ENCODE measurements around the gene POLE. TPM values are rescaled to one million over a fixed set of nuclear protein-coding genes. Genes with fewer than 3 reads are reported as not detected.

Gene POLE
- total RNA-seq, 1 donor from 2014 or later = 56.7 TPM

- TF ChIP-seq POLR2AphosphoS5 (IDR thresholded peaks at IDR 0.05; ENCODE audit: insufficient read depth in 1 of 2, low read depth in 1 of 2) = no peak
- TF ChIP-seq CTCF (IDR thresholded peaks at IDR 0.05) = no peak
- no peak for TF ChIP-seq POLR2A (IDR thresholded peaks at IDR 0.05)
- Histone ChIP-seq H3K27me3 (no peaks in the 10 kb centered on the region), H3K36me3 (peaks cover 0 to 7% of the 10 kb centered on the region in 2 donors), H3K9me3 (no peaks in the 10 kb centered on the region), H3K4me1 (peaks cover 27% of the 10 kb centered on the region), H3K27ac (peak overlapping the region; percentile 27), H3K4me3 (peak overlapping the region; percentile 65 to 66)
- no peak for DNase-seq (ENCODE audit: extremely low spot score in 2 of 2)
- intact Hi-C loops (cut with DNase I) = no loop called here
Measured at GRCh38 chr12:132711080-132711843, 24.1 kb upstream of the POLE start.

- Histone ChIP-seq H3K27me3 (no peaks in the 10 kb centered on the region), H3K36me3 (peaks cover 0 to 7% of the 10 kb centered on the region in 2 donors), H3K9me3 (no peaks in the 10 kb centered on the region), H3K4me1 (peaks cover 27% of the 10 kb centered on the region), H3K27ac (peak within 1 kb of the TSS; percentile 68), H3K4me3 (peak within 1 kb of the TSS; percentile 65 to 66)
- intact Hi-C loops (cut with DNase I) = no loop called here
- TF ChIP-seq POLR2AphosphoS5 (IDR thresholded peaks at IDR 0.05; ENCODE audit: insufficient read depth in 1 of 2, low read depth in 1 of 2) = peak; percentile 51 to 79
- TF ChIP-seq POLR2A (IDR thresholded peaks at IDR 0.05) = no peak
- TF ChIP-seq CTCF (IDR thresholded peaks at IDR 0.05) = no peak
- DNase-seq (ENCODE audit: extremely low spot score in 2 of 2) = no peak
Measured at GRCh38 chr12:132710405-132711079, 23.4 kb upstream of the POLE start, which contains the start of gene PGAM5. TSS of gene PGAM5 (plus strand) at chr12:132710842. CDS start at chr12:132710877, 35 bp downstream.

GRCh38 chr12:132710043-132710404 lies 22.9 kb upstream of the POLE start:
- no peaks in the 10 kb centered on the region for H3K9me3 ChIP-seq
- H3K4me3 ChIP-seq = peak overlapping the region; percentile 65 to 66
- peaks cover 0 to 5% of the 10 kb centered on the region in 2 donors for H3K36me3 ChIP-seq
- no peak for DNase-seq (ENCODE audit: extremely low spot score in 2 of 2)
- intact Hi-C loops (cut with DNase I) = no loop called here
- peak overlapping the region; percentile 68 for H3K27ac ChIP-seq
- no peak for TF ChIP-seq POLR2A (IDR thresholded peaks at IDR 0.05)
- TF ChIP-seq POLR2AphosphoS5 (IDR thresholded peaks at IDR 0.05; ENCODE audit: insufficient read depth in 1 of 2, low read depth in 1 of 2) = no peak
- no peak for TF ChIP-seq CTCF (IDR thresholded peaks at IDR 0.05)
- peaks cover 27% of the 10 kb centered on the region for H3K4me1 ChIP-seq
- no peaks in the 10 kb centered on the region for H3K27me3 ChIP-seq

GRCh38 chr12:132708150-132708549 lies 21.0 kb upstream of the POLE start:
- no peak for DNase-seq (ENCODE audit: extremely low spot score in 2 of 2)
- Histone ChIP-seq H3K4me3 (no peak overlapping the region), H3K4me1 (peaks cover 27% of the 10 kb centered on the region), H3K27ac (no peak overlapping the region), H3K9me3 (no peaks in the 10 kb centered on the region), H3K27me3 (no peaks in the 10 kb centered on the region), H3K36me3 (no peaks in the 10 kb centered on the region)
- intact Hi-C loops (cut with DNase I) = no loop called here
- TF ChIP-seq CTCF (IDR thresholded peaks at IDR 0.05) = no peak
- TF ChIP-seq POLR2A (IDR thresholded peaks at IDR 0.05) = no peak
- no peak for TF ChIP-seq POLR2AphosphoS5 (IDR thresholded peaks at IDR 0.05; ENCODE audit: insufficient read depth in 1 of 2, low read depth in 1 of 2)

- intact Hi-C loops (cut with DNase I) = no loop called here
- DNase-seq (ENCODE audit: extremely low spot score in 2 of 2) = no peak
Measured at GRCh38 chr12:132707241-132707640, 20.1 kb upstream of the POLE start.

More at GRCh38 chr12:132707241-132707640, 20.1 kb upstream of the POLE start:
- H3K36me3 ChIP-seq = no peaks in the 10 kb centered on the region
- H3K4me3 ChIP-seq = no peak overlapping the region
- no peaks in the 10 kb centered on the region for H3K9me3 ChIP-seq
- H3K27ac ChIP-seq = no peak overlapping the region
- H3K4me1 ChIP-seq = peaks cover 19% of the 10 kb centered on the region
- no peak for TF ChIP-seq POLR2AphosphoS5 (IDR thresholded peaks at IDR 0.05; ENCODE audit: insufficient read depth in 1 of 2, low read depth in 1 of 2)
- TF ChIP-seq CTCF (IDR thresholded peaks at IDR 0.05) = no peak
- no peak for TF ChIP-seq POLR2A (IDR thresholded peaks at IDR 0.05)
- no peaks in the 10 kb centered on the region for H3K27me3 ChIP-seq

All from vagina (tissue), 2 donors.